MM.1S (cell line): Measurements from ENCODE around the gene PCDHGB7.
"Not testable (repeated sequence)": the region's sequence is repeated elsewhere in the genome, so short reads cannot be mapped to it uniquely, and the experiment has no call there.

Experiments
- DNase-seq: peaks from one replicate; pipeline ENCODE4 v3.0.0-alpha.2; 2015
- H2AFZ ChIP-seq: fragments of 300-600 bp; sonication (generic); 2 replicates; pipeline ENCODE4 v1.6.0; 2016; ENCODE audit warnings: antibody characterized with exemption, low read length
- H3F3A ChIP-seq: fragments of 300-600 bp; sonication (generic); 2 replicates; pipeline ENCODE4 v1.6.1; 2016; ENCODE audit warnings: mild to moderate bottlenecking, antibody characterized with exemption, low read length, moderate library complexity, mixed read lengths; ENCODE audit not compliant: insufficient read depth
- H3K27ac ChIP-seq: fragments of 300-600 bp; sonication (generic); 2 replicates; pipeline ENCODE4 v1.5.1; 2016; ENCODE audit warnings: mild to moderate bottlenecking, low read length
- H3K27me3 ChIP-seq: fragments of 300-600 bp; sonication (generic); replicated peaks from 2 replicates; pipeline ENCODE4 v1.6.0; 2016; ENCODE audit warnings: low read length; ENCODE audit not compliant: insufficient read depth
- H3K36me3 ChIP-seq: fragments of 300-600 bp; sonication (generic); replicated peaks from 2 replicates; pipeline ENCODE4 v1.6.1; 2016; ENCODE audit warnings: mild to moderate bottlenecking, low read length, mixed read lengths; ENCODE audit not compliant: insufficient read depth
- H3K4me1 ChIP-seq: fragments of 300-600 bp; sonication (generic); 2 replicates; pipeline ENCODE4 v1.6.1; 2016; ENCODE audit warnings: low read length, mixed read lengths
- H3K4me2 ChIP-seq: fragments of 300-600 bp; sonication (generic); 2 replicates; pipeline ENCODE4 v1.6.0; 2016; ENCODE audit warnings: low read depth, low read length
- H3K4me3 ChIP-seq: fragments of 300-600 bp; sonication (generic); 2 replicates; pipeline ENCODE4 v1.5.1; 2016; ENCODE audit warnings: low read length, mixed read lengths
- H3K79me2 ChIP-seq: fragments of 300-600 bp; sonication (generic); 2 replicates; pipeline ENCODE4 v1.6.1; 2016; ENCODE audit warnings: mixed run types, low read length, mixed read lengths
- H3K9ac ChIP-seq: fragments of 300-600 bp; sonication (generic); 2 replicates; pipeline ENCODE4 v1.6.1; 2016; ENCODE audit warnings: low read length, mixed read lengths
- H3K9me2 ChIP-seq: fragments of 300-600 bp; sonication (generic); replicated peaks from 2 replicates; pipeline ENCODE4 v1.6.1; 2016; ENCODE audit warnings: mild to moderate bottlenecking, low read length, mixed read lengths; ENCODE audit not compliant: insufficient read depth
- H3K9me3 ChIP-seq: fragments of 300-600 bp; sonication (generic); replicated peaks from 2 replicates; pipeline ENCODE4 v1.6.1; 2016; ENCODE audit warnings: mild to moderate bottlenecking, low read length, mixed read lengths; ENCODE audit not compliant: insufficient read depth
- H4K20me1 ChIP-seq: fragments of 300-600 bp; sonication (generic); 2 replicates; pipeline ENCODE4 v1.6.1; 2016; ENCODE audit warnings: mild to moderate bottlenecking, low read length, moderate library complexity, mixed read lengths; ENCODE audit not compliant: insufficient read depth
- CTCF ChIP-seq: fragments of 300-600 bp; sonication (generic); IDR thresholded peaks from 2 replicates; pipeline ENCODE4 v1.5.1; 2016; ENCODE audit warnings: antibody characterized with exemption, low read length, mixed read lengths
- EZH2 ChIP-seq: fragments of 300-600 bp; sonication (generic); optimal IDR thresholded peaks from 2 replicates; pipeline ENCODE3; 2017; ENCODE audit warnings: low read depth, mild to moderate bottlenecking, antibody characterized with exemption, low read length, mixed read lengths
- EZH2phosphoT487 ChIP-seq: fragments of 300-600 bp; sonication (generic); IDR thresholded peaks from 2 replicates; pipeline ENCODE4 v1.6.1; 2018; ENCODE audit warnings: antibody characterized with exemption, low read length

Gene PCDHGB7

GRCh38 chr5:141373673-141374317 lies 43.7 kb upstream of the PCDHGB7 start, which contains the start of gene PCDHGA6:
PCDHGA6 (plus strand) TSS chr5:141373891; CDS start chr5:141374084, 193 bp downstream.
- no peak within 1 kb of the TSS for H3K9ac ChIP-seq
- DNase-seq: peak; percentile 51
- H3K79me2 ChIP-seq: no peaks in the 10 kb centered on the region
- no peaks in the 10 kb centered on the region for H3K4me1 ChIP-seq
- no peak within 1 kb of the TSS for H3K27ac ChIP-seq
- H3K9me3 ChIP-seq: no peaks in the 10 kb centered on the region
- H3K4me2 ChIP-seq: no peak within 1 kb of the TSS
- no peaks in the 10 kb centered on the region for H4K20me1 ChIP-seq
- no peaks in the 10 kb centered on the region for H3F3A ChIP-seq
- no peaks in the 10 kb centered on the region for H3K9me2 ChIP-seq
- no peak within 1 kb of the TSS for H3K4me3 ChIP-seq
- H3K27me3 ChIP-seq: 0 out of 2 replicates have a peak, but pooled peaks cover 3% of the 10 kb centered on the region
- no peaks in the 10 kb centered on the region for H3K36me3 ChIP-seq
- H2AFZ ChIP-seq: 0 out of 2 replicates have a peak within 1 kb of the TSS, but pooled peaks have one; percentile 14
- TF ChIP-seq CTCF: peak; percentile 68
- TF ChIP-seq EZH2phosphoT487: no peak

GRCh38 chr5:141374627-141375026 lies 42.9 kb upstream of the PCDHGB7 start:
- Histone ChIP-seq H3K9me3 (no peaks in the 10 kb centered on the region), H3K9ac (no peak overlapping the region), H3K9me2 (no peaks in the 10 kb centered on the region), H3K27ac (no peak overlapping the region), H3F3A (no peaks in the 10 kb centered on the region), H3K4me3 (no peak overlapping the region), H3K79me2 (no peaks in the 10 kb centered on the region), H2AFZ (no peak overlapping the region), H3K4me2 (no peak overlapping the region), H4K20me1 (no peaks in the 10 kb centered on the region), H3K4me1 (no peaks in the 10 kb centered on the region), H3K27me3 (0 out of 2 replicates have a peak, but pooled peaks cover 3% of the 10 kb centered on the region), H3K36me3 (no peaks in the 10 kb centered on the region)
- TF ChIP-seq EZH2 (no peak), CTCF (no peak), EZH2phosphoT487 (no peak)
- no peak for DNase-seq

GRCh38 chr5:141375444-141376155 lies 41.9 kb upstream of the PCDHGB7 start:
- not testable (repeated sequence) for H3K9me2 ChIP-seq, H3K4me2 ChIP-seq, H3K27ac ChIP-seq, H3K27me3 ChIP-seq, H3K79me2 ChIP-seq, H3K9ac ChIP-seq, DNase-seq, H3K4me3 ChIP-seq, H4K20me1 ChIP-seq, H3K9me3 ChIP-seq, H3K4me1 ChIP-seq, H3F3A ChIP-seq, H2AFZ ChIP-seq, H3K36me3 ChIP-seq
